Right hindlimb (tissue), 1 donor: ENCODE data around the gene MINDY1.

Experiments
- DNase-seq: peaks from one replicate; pipeline ENCODE4 v3.0.0-alpha.2; 2018

Gene MINDY1

GRCh38 chr1:151006327-151007052 is at the start of gene MINDY1:
Gene MINDY1, minus strand, starts transcription at chr1:151006902. Its CDS starts 4,285 bp downstream, at chr1:151002617.
- peak; percentile 84 for DNase-seq

- no peak for DNase-seq
Observed at GRCh38 chr1:151056149-151056548, 49.4 kb upstream of the MINDY1 start.

DNA sequence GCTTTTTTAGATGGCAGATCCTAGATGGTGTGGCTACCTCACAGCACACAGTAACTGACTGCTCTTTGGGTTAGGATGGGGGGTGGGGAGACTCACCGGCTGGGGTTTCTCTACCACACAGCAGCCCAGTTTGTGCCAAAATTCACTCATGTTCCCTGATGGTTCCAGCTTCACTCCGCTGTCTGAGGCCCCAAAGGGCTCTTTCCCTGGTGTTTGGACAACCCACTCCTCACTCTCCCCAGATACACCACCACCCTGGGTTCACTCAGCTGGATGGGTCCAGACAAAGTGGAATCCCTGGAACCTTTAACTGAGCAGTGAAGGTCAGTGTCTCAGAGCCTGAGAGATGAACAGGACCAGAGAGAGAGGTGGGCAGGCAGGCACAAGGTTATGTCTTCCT is 48.9 kb upstream of the MINDY1 start:
- no peak for DNase-seq

GRCh38 chr1:151054971-151055547 is 48.4 kb upstream of the MINDY1 start:
- DNase-seq: no peak

GRCh38 chr1:151051356-151052009 is 44.8 kb upstream of the MINDY1 start:
- no peak for DNase-seq

GRCh38 chr1:151050051-151050688 is 43.5 kb upstream of the MINDY1 start:
- DNase-seq: no peak

DNA sequence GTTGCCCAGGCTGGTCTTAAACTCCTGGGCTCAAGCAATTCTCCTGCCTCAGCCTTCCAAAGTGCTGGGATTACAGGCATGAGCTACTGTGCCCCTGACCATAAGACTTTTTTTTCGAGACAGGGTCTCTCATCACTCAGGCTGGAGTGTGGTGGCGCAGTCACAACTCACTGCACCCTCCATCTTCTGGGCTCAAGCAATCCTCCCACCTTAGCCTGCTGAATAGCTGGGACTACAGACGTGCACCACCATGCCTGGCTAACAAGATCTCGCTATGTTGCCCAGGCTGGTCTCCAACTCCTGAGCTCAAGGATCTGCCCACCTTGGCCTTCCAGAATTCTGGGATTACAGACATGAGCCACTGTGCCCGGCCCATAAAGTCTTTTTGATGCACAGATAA is 42.8 kb upstream of the MINDY1 start:
- no peak for DNase-seq

- no peak for DNase-seq
Observed at GRCh38 chr1:151048645-151049032, 41.9 kb upstream of the MINDY1 start.

- DNase-seq: peak; percentile 83
Observed at GRCh38 chr1:151047925-151048644, 41.4 kb upstream of the MINDY1 start.

GRCh38 chr1:151047591-151047924 is 40.9 kb upstream of the MINDY1 start, which contains the start of gene C1orf56:
Gene C1orf56, plus strand, starts transcription at chr1:151047751. Its CDS starts 97 bp downstream, at chr1:151047848.
- DNase-seq: peak; percentile 83

GRCh38 chr1:151043163-151043562 is 36.5 kb upstream of the MINDY1 start:
- no peak for DNase-seq

GRCh38 chr1:151039521-151039920 is 32.8 kb upstream of the MINDY1 start:
- DNase-seq: no peak

GRCh38 chr1:151037032-151037431 is 30.3 kb upstream of the MINDY1 start:
- no peak for DNase-seq

DNA sequence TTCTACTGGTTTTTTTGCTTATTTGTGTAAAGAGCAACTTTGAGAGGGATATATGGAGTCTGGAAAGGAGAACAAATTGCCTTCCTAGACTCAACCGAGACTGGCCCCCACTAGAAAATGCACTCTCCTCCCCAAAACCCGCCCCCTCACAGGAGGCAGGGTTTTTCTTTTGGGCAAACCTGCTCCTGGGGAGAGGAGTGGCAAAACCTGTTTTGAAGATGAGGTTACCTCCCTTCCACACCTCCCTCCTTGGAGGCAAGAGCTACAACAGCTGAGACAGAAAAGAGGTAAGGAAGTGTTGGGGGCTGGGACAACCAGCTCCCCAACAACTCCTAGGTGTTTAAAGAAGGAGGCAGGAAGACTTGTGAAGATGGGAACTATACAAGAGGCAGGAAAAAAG is 29.7 kb upstream of the MINDY1 start, which contains the start of gene BNIPL:
BNIPL (plus strand) TSS at position 231 of the 400 bp plus-strand sequence; CDS start at position 371, 140 bp downstream.
- DNase-seq: no peak

GRCh38 chr1:151035167-151035566 is 28.5 kb upstream of the MINDY1 start:
- no peak for DNase-seq

- no peak for DNase-seq
Observed at GRCh38 chr1:151032164-151032563, 25.5 kb upstream of the MINDY1 start.

- DNase-seq: no peak
Observed at GRCh38 chr1:151026460-151026859, 19.8 kb upstream of the MINDY1 start.

DNA sequence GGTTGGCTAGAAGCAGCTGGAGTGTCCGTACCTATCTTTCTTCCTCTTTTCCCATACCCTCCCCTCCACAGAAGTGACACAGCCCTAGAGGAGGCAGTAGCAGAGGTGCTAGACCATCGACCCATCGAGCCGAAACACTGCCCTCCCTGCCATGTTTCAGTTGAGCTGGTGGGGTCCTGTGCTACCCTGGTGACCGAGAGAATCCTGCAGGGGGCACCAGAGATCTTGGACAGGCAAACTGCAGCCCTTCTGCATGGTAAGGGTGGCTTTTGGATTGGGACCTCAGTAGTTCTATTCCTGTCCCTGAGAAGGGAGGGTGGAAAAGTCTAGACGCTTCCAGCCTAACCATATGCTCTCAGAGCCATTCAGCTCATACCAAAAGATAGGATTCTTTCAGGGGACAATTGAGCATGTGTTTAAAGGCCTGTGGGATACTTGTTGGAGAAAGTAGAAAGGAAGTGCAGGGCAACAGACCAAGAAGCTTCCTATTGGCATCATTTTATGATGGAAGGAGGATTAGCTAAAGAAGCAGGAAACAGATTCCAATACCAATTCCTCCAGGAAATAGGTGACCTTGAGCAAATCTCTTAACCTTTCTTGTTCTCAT is 17.9 kb upstream of the MINDY1 start:
- peak; percentile 75 for DNase-seq

DNA sequence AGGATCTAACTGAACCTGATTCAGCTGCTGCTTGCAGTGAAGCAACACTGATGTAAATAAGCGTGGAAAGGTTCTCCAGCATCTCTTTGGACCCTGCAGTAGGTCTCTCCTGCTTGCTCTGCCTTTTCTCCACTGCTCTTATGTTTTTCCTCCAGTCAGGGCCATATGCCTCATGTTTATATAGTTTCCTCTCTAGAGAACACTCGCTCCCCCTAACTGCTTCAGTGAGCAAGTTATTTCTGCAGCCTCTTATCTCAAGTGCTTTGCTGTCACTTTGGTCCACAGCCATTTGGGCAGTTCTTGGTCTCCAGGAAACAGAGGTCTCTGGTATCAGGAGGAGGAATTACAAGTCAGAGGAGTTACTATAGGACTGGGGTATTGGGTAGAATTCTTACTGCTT is 6.8 kb upstream of the MINDY1 start:
- no peak for DNase-seq

DNA sequence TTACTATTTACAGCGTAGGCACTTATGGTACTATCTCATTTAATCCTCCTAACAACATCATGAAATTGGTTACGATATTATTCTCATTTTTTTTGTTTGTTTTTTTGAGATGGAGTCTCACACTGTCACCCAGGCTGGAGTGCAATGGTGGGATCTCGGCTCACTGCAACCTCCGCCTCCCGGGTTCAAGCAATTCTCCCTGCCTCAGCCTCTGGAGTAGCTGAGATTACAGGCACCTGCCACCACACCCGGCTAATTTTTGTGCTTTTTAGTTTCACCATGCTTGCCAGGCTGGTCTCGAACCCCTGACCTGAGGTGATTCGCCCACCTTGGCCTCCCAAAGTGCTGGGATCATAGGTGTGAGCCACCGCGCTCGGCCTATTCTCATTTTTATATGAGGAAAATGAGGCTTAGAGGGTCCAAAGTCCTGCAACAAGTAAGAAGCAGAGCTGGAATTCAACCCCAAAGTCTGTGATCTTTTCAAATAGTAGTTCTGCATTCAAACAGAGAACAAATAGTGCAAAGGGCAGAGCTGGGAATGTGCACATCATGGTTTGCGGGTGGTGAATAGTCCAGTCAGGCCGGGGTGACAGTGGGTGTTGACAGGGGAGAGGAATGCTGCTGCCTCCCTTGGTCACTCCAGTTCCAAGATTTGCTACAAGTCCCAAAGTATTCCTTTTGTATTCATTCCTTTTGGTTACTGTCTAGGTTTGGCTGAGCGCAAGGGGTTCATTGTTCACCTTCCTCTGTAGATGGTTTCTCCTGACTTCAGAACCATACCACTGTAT is 6.2 kb upstream of the MINDY1 start:
- no peak for DNase-seq

DNA sequence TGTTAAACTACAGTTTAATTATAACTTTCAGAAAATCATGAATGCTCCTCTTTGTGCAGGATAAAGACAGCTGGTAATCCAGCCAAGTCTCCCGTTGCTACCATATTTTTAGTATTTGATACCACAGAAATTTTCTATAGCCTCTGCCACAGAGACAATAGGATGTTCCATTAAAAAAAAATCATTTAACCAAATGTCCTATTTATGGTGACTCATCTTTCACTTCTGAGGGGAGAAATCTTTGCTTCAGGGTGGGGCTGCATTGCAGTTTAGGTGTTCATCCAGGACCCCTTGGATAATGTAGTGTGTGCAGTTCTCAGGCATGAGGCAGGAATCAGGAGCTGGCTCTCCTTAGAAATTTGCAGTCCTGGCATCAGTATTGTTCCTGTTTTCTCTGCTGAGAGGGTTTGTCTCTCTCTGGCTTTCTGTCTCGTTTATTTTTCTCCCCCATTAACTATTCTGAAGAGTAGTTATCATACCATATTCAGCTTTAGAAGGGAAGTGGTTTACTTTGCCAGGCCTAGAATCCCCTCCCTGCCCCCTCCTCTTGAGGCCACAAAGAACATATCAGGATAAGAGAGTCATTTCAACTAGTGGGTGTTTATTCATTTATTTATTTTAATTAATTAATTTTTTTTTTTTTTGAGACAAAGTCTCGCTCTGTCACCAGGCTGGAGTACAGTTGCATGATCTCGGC is 4.6 kb upstream of the MINDY1 start:
- DNase-seq: no peak
